T1000 (cell line): Measurements from ENCODE around the gene FAM83C.
A peak's percentile ranks its signal among the peaks of the same experiment; 100 is the strongest.

Experiments
- DNase-seq: peaks from one replicate; lab custom pipeline; 2025; ENCODE audit warnings: mixed read lengths; lab: John Stamatoyannopoulos, UW

Gene FAM83C

GRCh38 chr20:35291654-35292503 lies at the start of gene FAM83C:
TSS of gene FAM83C (minus strand) at chr20:35292425. CDS start at chr20:35292304, 121 bp downstream.
- DNase-seq = no peak

- DNase-seq = no peak
Measured at GRCh38 chr20:35341366-35342028, 49.3 kb upstream of the FAM83C start.

GRCh38 chr20:35340436-35340835 lies 48.2 kb upstream of the FAM83C start:
- no peak for DNase-seq

GRCh38 chr20:35339636-35340035 lies 47.4 kb upstream of the FAM83C start:
- DNase-seq = no peak

GRCh38 chr20:35339007-35339406 lies 46.8 kb upstream of the FAM83C start:
- no peak for DNase-seq

- DNase-seq = no peak
Measured at GRCh38 chr20:35334311-35335101, 42.3 kb upstream of the FAM83C start.

- no peak for DNase-seq
Measured at GRCh38 chr20:35333606-35334005, 41.4 kb upstream of the FAM83C start.

GRCh38 chr20:35332540-35333200 lies 40.4 kb upstream of the FAM83C start:
- DNase-seq = no peak

GRCh38 chr20:35329435-35330139 lies 37.4 kb upstream of the FAM83C start:
- no peak for DNase-seq

- DNase-seq = no peak
Measured at GRCh38 chr20:35328689-35329088, 36.5 kb upstream of the FAM83C start.

GRCh38 chr20:35328095-35328685 lies 36.0 kb upstream of the FAM83C start:
- DNase-seq = no peak

- DNase-seq = no peak
Measured at GRCh38 chr20:35327074-35327976, 35.1 kb upstream of the FAM83C start.

- no peak for DNase-seq
Measured at GRCh38 chr20:35326740-35327073, 34.5 kb upstream of the FAM83C start.

GRCh38 chr20:35326021-35326739 lies 34.0 kb upstream of the FAM83C start:
- no peak for DNase-seq

GRCh38 chr20:35325401-35325800 lies 33.2 kb upstream of the FAM83C start:
- no peak for DNase-seq

- DNase-seq = peak; percentile 44
Measured at GRCh38 chr20:35320396-35321126, 28.3 kb upstream of the FAM83C start.

GRCh38 chr20:35319871-35320197 lies 27.6 kb upstream of the FAM83C start:
- no peak for DNase-seq

GRCh38 chr20:35319192-35319870 lies 27.1 kb upstream of the FAM83C start:
- peak; percentile 76 for DNase-seq
